ENCODE data around the gene TBC1D22A. TPM values are rescaled to one million over a fixed set of nuclear protein-coding genes. Genes with fewer than 3 reads are reported as not detected.
A peak's percentile ranks its signal among the peaks of the same experiment; 100 is the strongest.

Gene TBC1D22A
- total RNA-seq, 4 donors from 2014 or later: 18.8 to 25.2 (median 23.1) TPM

GRCh38 chr22:46937185-46937584, 174.7 kb downstream of the TBC1D22A start:
- DNase-seq (no peak), ATAC-seq (no peak)
- no peak overlapping the region for H3K27ac ChIP-seq
- peaks cover 23 to 25% of the 10 kb centered on the region in 2 donors for H3K4me1 ChIP-seq
- no peaks in the 10 kb centered on the region for H3K27me3 ChIP-seq
- H3K4me3 ChIP-seq: no peak overlapping the region
- no peak for TF ChIP-seq CTCF (IDR thresholded peaks at IDR 0.05 in 4 of 5, conservative IDR thresholded peaks at IDR 0.05 in 1 of 5)
- TF ChIP-seq POLR2A (IDR thresholded peaks at IDR 0.05): no peak
- intact Hi-C loops (cut with DNase I; ENCODE audit: low total_unique reads): loop anchor here (5.0 kb wide), 1 partner anchor 95 kb away; no protein-coding TSS in a partner anchor
- no peaks in the 10 kb centered on the region for H3K9me3 ChIP-seq
- in situ Hi-C loops (cut with MboI; ENCODE audit: low sequenced_read_pairs in 4 of 4): no loop called here
- no peaks in the 10 kb centered on the region for H3K36me3 ChIP-seq

DNA sequence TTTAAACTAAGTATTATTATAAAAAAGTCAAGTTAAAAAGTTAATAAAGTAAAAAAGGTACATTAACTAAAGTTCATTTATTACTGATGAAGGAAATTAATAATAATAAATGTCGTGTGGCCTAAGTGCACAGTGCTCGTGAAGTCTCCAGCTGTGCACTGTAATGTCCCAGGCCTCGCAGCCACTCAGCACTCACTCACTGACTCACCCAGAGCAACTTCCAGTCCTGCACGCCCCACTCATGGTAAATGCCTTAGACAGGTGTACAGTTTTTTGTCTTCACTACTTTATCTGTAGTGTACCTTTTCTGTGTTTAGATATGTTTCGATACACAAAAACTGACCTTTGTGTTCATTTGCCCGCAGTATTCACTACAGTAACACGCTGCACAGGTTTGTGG, 175.5 kb downstream of the TBC1D22A start:
- DNase-seq (no peak), ATAC-seq (no peak)
- in situ Hi-C loops (cut with MboI; ENCODE audit: low sequenced_read_pairs in 4 of 4): no loop called here

GRCh38 chr22:46941968-46942798, 179.7 kb downstream of the TBC1D22A start:
- in situ Hi-C loops (cut with MboI; ENCODE audit: low sequenced_read_pairs in 4 of 4): no loop called here
- peak overlapping the region in 2 of 4 donors; percentile 22 to 28 for H3K4me3 ChIP-seq
- H3K36me3 ChIP-seq: no peaks in the 10 kb centered on the region
- H3K4me1 ChIP-seq: no peaks in the 10 kb centered on the region
- DNase-seq (no peak), ATAC-seq (peak; percentile 44 to 64)
- no peaks in the 10 kb centered on the region for H3K9me3 ChIP-seq
- intact Hi-C loops (cut with DNase I; ENCODE audit: low total_unique reads): no loop called here
- no peaks in the 10 kb centered on the region for H3K27me3 ChIP-seq
- TF ChIP-seq POLR2A (IDR thresholded peaks at IDR 0.05) (no peak), CTCF (IDR thresholded peaks at IDR 0.05 in 4 of 5, conservative IDR thresholded peaks at IDR 0.05 in 1 of 5) (no peak)
- H3K27ac ChIP-seq: peak overlapping the region; percentile 60 to 72 (median 64)

More for the DNA sequence above, 175.5 kb downstream of the TBC1D22A start:
- intact Hi-C loops (cut with DNase I; ENCODE audit: low total_unique reads): loop anchor here (5.0 kb wide), 1 partner anchor 96 kb away; no protein-coding TSS in a partner anchor
- Histone ChIP-seq H3K27me3 (no peaks in the 10 kb centered on the region), H3K9me3 (no peaks in the 10 kb centered on the region), H3K4me1 (peaks cover 23 to 25% of the 10 kb centered on the region in 2 donors), H3K4me3 (no peak overlapping the region), H3K27ac (no peak overlapping the region), H3K36me3 (no peaks in the 10 kb centered on the region)
- TF ChIP-seq CTCF (IDR thresholded peaks at IDR 0.05 in 4 of 5, conservative IDR thresholded peaks at IDR 0.05 in 1 of 5): no peak
- TF ChIP-seq POLR2A (IDR thresholded peaks at IDR 0.05): no peak

- H3K4me1 ChIP-seq: no peaks in the 10 kb centered on the region
- no peaks in the 10 kb centered on the region for H3K9me3 ChIP-seq
- TF ChIP-seq CTCF (IDR thresholded peaks at IDR 0.05 in 4 of 5, conservative IDR thresholded peaks at IDR 0.05 in 1 of 5) (no peak), POLR2A (IDR thresholded peaks at IDR 0.05) (no peak)
- peak overlapping the region in 3 of 4 donors; percentile 22 to 28 (median 24) for H3K4me3 ChIP-seq
- H3K36me3 ChIP-seq: no peaks in the 10 kb centered on the region
- in situ Hi-C loops (cut with MboI; ENCODE audit: low sequenced_read_pairs in 4 of 4): no loop called here
- peak overlapping the region; percentile 60 to 72 (median 64) for H3K27ac ChIP-seq
- intact Hi-C loops (cut with DNase I; ENCODE audit: low total_unique reads): no loop called here
- DNase-seq (peak; percentile 22 to 27), ATAC-seq (peak; percentile 70 to 73)
- H3K27me3 ChIP-seq: no peaks in the 10 kb centered on the region
Observed at GRCh38 chr22:46942799-46943785, 180.6 kb downstream of the TBC1D22A start.

All from gastrocnemius medialis (tissue), 4 donors.